ENCODE measurements around the gene CCDC116.
"Not testable (repeated sequence)": the region's sequence is repeated elsewhere in the genome, so short reads cannot be mapped to it uniquely, and the experiment has no call there.

The CCDC116 gene

GRCh38 chr22:21632237-21632895 lies at the start of gene CCDC116:
Gene CCDC116, plus strand, starts transcription at chr22:21632760. Its CDS starts 422 bp downstream, at chr22:21633182.
- peak; percentile 65 for DNase-seq

- DNase-seq = no peak
Measured at GRCh38 chr22:21582801-21583740, 49.5 kb upstream of the CCDC116 start.

GRCh38 chr22:21585389-21585788 lies 47.2 kb upstream of the CCDC116 start:
- DNase-seq = no peak

- DNase-seq = peak; percentile 65
Measured at GRCh38 chr22:21587803-21588611, 44.6 kb upstream of the CCDC116 start.

- no peak for DNase-seq
Measured at GRCh38 chr22:21589396-21589795, 43.2 kb upstream of the CCDC116 start.

- DNase-seq = no peak
Measured at GRCh38 chr22:21590809-21591641, 41.5 kb upstream of the CCDC116 start.

- DNase-seq = no peak
Measured at GRCh38 chr22:21591695-21592094, 40.9 kb upstream of the CCDC116 start.

GRCh38 chr22:21592422-21592821 lies 40.1 kb upstream of the CCDC116 start:
- DNase-seq = no peak

- DNase-seq = no peak
Measured at GRCh38 chr22:21593406-21594232, 38.9 kb upstream of the CCDC116 start.

- no peak for DNase-seq
Measured at GRCh38 chr22:21594865-21595452, 37.6 kb upstream of the CCDC116 start.

GRCh38 chr22:21596356-21597135 lies 36.0 kb upstream of the CCDC116 start:
- not testable (repeated sequence) for DNase-seq

GRCh38 chr22:21598302-21598701 lies 34.3 kb upstream of the CCDC116 start:
- no peak for DNase-seq

- DNase-seq = no peak
Measured at GRCh38 chr22:21599053-21599893, 33.3 kb upstream of the CCDC116 start.

GRCh38 chr22:21602579-21602978 lies 30.0 kb upstream of the CCDC116 start:
- DNase-seq = no peak

- no peak for DNase-seq
Measured at GRCh38 chr22:21603973-21604372, 28.6 kb upstream of the CCDC116 start.

- no peak for DNase-seq
Measured at GRCh38 chr22:21605887-21606564, 26.5 kb upstream of the CCDC116 start.

- DNase-seq = no peak
Measured at GRCh38 chr22:21606775-21607174, 25.8 kb upstream of the CCDC116 start.

- not testable (repeated sequence) for DNase-seq
Measured at GRCh38 chr22:21609556-21610157, 22.9 kb upstream of the CCDC116 start.

All from stimulated activated CD4-positive, alpha-beta T cell treated with anti-CD3 and anti-CD28 coated beads, Interleukin-1b, Interleukin-23, amount 100 ng/mL, for 48 hours (primary cell).